ENCODE data around the gene MPO. TPM values are rescaled to one million over a fixed set of nuclear protein-coding genes. Genes with fewer than 3 reads are reported as not detected.

The MPO gene
- total and polyA plus RNA-seq, 2 donors (not counting 3 experiments of a cell fraction or from before 2014, with no cell fraction given), result not detected

DNA sequence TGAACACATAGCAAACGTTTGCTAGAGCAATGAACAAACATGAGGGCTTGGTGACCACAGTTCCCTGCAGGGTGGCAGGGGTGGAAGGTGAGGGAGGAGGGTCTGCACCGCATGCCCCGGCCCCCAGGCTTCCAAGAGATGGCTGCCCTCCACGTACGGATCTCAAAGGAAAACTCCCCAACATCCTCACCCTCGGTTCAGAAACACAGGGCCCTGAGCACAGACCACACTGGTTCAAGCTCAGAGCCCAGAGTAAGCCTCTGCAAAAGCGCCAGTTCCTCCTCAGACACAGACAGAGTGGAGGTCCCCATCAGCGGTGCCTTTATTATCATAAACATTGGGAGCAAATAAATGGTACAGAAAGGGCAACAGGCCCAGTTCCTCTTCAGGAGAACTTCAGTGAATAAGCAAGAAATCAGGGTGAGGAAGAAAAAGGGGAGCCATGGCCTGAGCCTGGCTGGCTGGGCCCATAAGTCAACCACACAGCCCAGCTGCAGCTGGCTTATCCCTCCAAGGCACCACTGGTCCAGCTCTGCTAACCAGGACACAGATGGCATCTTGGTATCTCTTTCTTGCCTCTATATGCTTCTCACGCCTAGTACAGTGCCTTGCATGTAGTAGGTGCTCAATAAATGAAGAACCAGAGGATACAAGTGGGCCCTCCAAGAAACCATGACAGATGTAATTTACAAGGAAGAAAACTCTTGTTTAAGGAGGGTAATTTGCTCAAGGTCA lies 11.0 kb downstream of the MPO start:
- dilution Hi-C loops (cut with MboI; ENCODE audit: extremely low pct_ligation_motif_present, low sequenced_read_pairs) (no loop called here), intact Hi-C loops (cut with micrococcal nuclease) (no loop called here)
- no peaks in the 10 kb centered on the region for H3K27me3 ChIP-seq (ENCODE audit: control insufficient read depth in 2 of 2, insufficient read depth in 2 of 2, low read length in 2 of 2)
- CTCF ChIA-PET, result no interaction called here
- H3K9ac ChIP-seq (replicated peaks; ENCODE audit: extremely low read depth, insufficient read depth, low read length), result no peak overlapping the region
- no peak overlapping the region for H3K27ac ChIP-seq (ENCODE audit: insufficient read depth, low read depth, low read length)
- POLR2A ChIA-PET, result no interaction called here
- BruUV-seq (replicated peaks), result no TSS peak
- FAIRE-seq, result no peak
- no peaks in the 10 kb centered on the region for H4K20me1 ChIP-seq (replicated peaks; ENCODE audit: control insufficient read depth, extremely low read depth, insufficient read depth, low read length)
- H3K4me3 ChIP-seq (replicated peaks in 1 of 3; ENCODE audit: insufficient read depth in 1 of 3, low read depth in 1 of 3, low read length in 3 of 3), result no peak overlapping the region
- H2AFZ ChIP-seq (ENCODE audit: low read depth, low read length), result no peak overlapping the region
- H3K9me1 ChIP-seq (replicated peaks; ENCODE audit: control insufficient read depth, extremely low read depth, insufficient read depth, low read length), result no peaks in the 10 kb centered on the region
- TF ChIP-seq GATA2 (IDR thresholded peaks at IDR 0.05; ENCODE audit: insufficient read depth, insufficient read length, low read depth, low read length) (no peak), POLR2AphosphoS5 (IDR thresholded peaks at IDR 0.05; ENCODE audit: insufficient read depth, low read depth, low read length) (no peak), MYC (IDR thresholded peaks at IDR 0.05; ENCODE audit: low read depth, low read length) (no peak), JUN (IDR thresholded peaks at IDR 0.05; ENCODE audit: borderline replicate concordance, insufficient read depth, insufficient read length, low read depth) (no peak), FOS (IDR thresholded peaks at IDR 0.05; ENCODE audit: borderline replicate concordance, insufficient read depth, low read length) (no peak), EZH2 (IDR thresholded peaks at IDR 0.05; ENCODE audit: borderline replicate concordance, low read depth, low read length, severe bottlenecking) (no peak), POLR2A (IDR thresholded peaks at IDR 0.05; ENCODE audit: low read depth, low read length) (no peak)
- TF ChIP-seq, protein P1, sequence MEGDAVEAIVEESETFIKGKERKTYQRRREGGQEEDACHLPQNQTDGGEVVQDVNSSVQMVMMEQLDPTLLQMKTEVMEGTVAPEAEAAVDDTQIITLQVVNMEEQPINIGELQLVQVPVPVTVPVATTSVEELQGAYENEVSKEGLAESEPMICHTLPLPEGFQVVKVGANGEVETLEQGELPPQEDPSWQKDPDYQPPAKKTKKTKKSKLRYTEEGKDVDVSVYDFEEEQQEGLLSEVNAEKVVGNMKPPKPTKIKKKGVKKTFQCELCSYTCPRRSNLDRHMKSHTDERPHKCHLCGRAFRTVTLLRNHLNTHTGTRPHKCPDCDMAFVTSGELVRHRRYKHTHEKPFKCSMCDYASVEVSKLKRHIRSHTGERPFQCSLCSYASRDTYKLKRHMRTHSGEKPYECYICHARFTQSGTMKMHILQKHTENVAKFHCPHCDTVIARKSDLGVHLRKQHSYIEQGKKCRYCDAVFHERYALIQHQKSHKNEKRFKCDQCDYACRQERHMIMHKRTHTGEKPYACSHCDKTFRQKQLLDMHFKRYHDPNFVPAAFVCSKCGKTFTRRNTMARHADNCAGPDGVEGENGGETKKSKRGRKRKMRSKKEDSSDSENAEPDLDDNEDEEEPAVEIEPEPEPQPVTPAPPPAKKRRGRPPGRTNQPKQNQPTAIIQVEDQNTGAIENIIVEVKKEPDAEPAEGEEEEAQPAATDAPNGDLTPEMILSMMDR (IDR thresholded peaks at IDR 0.05; ENCODE audit: extremely low read depth in 1 of 2, insufficient read depth in 1 of 2, low read depth in 1 of 2, low read length in 2 of 2), result no peak
- TF ChIP-seq, protein P2, sequence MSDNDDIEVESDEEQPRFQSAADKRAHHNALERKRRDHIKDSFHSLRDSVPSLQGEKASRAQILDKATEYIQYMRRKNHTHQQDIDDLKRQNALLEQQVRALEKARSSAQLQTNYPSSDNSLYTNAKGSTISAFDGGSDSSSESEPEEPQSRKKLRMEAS (IDR thresholded peaks at IDR 0.05; ENCODE audit: insufficient read depth, insufficient read length), result no peak
- no peaks in the 10 kb centered on the region for H3K9me3 ChIP-seq (replicated peaks; ENCODE audit: control insufficient read depth, insufficient read depth, low read length)
- no peaks in the 10 kb centered on the region for H3K36me3 ChIP-seq (ENCODE audit: control insufficient read depth in 2 of 2, extremely low read depth in 1 of 2, insufficient read depth in 2 of 2, low read length in 2 of 2)
- no peaks in the 10 kb centered on the region for H3K79me2 ChIP-seq (ENCODE audit: control insufficient read depth, insufficient read depth, low read length)
- DNase-seq (ENCODE audit: low read depth, low spot score), result no peak
- no peaks in the 10 kb centered on the region for H3K4me1 ChIP-seq (ENCODE audit: control insufficient read depth, extremely low read depth, insufficient read depth, low read length)
- H3K4me2 ChIP-seq (ENCODE audit: insufficient read depth, low read length), result no peak overlapping the region

Data from endothelial cell of umbilical vein (primary cell).